ENCODE measurements around the gene DYRK1A. TPM values are rescaled to one million over a fixed set of nuclear protein-coding genes. Genes with fewer than 3 reads are reported as not detected.

DYRK1A gene
- total and polyA plus RNA-seq, 11 donors: 24.5 to 96.6 (median 69.0) TPM

GRCh38 chr21:37562920-37563640 lies 196.5 kb downstream of the DYRK1A start:
- Histone ChIP-seq H3K27ac (peak overlapping the region; percentile 81 to 97 (median 92)), H3K4me1 (peaks cover 0 to 31% (median 13%) of the 10 kb centered on the region in 12 donors), H3K36me3 (no peaks in the 10 kb centered on the region), H3K4me3 (peak overlapping the region; percentile 57 to 89 (median 74)), H3K27me3 (no peaks in the 10 kb centered on the region), H3K9me3 (no peaks in the 10 kb centered on the region)
- intact Hi-C loops (cut with DNase I): loop anchor here (2.0 to 10.0 kb wide), 11 partner anchors 48 to 358 kb away; partner anchors contain the start of genes DYRK1A (in 6 of the 10) and VPS26C (in 5 of the 10)
- ATAC-seq (peak in 3 of 4 donors; percentile 1 to 3 (median 3)), DNase-seq (peak in 2 of 5 donors; percentile 48 to 52)
- no peak for TF ChIP-seq CTCF (IDR thresholded peaks at IDR 0.05)
- TF ChIP-seq POLR2A (IDR thresholded peaks at IDR 0.05): no peak
- WGBS, 4 donors: 43 to 61% (median 49%) methylated on average over 12 to 22 of the region's 22 CpGs

- intact Hi-C loops (cut with DNase I): loop anchor here (1.0 to 10.0 kb wide), 12 partner anchors 49 to 359 kb away; partner anchors contain the start of genes DYRK1A (in 7 of the 10) and VPS26C (in 5 of the 10)
- DNase-seq: peak; percentile 94 to 97 (median 96)
- peaks cover 0 to 31% (median 13%) of the 10 kb centered on the region in 12 donors for H3K4me1 ChIP-seq
- no peaks in the 10 kb centered on the region for H3K27me3 ChIP-seq
- H3K4me3 ChIP-seq: peak overlapping the region; percentile 57 to 89 (median 74)
- WGBS, 4 donors: 0 to 1% (median 0%) methylated on average over 32 to 67 of the region's 67 CpGs
- peak; percentile 94 to 96 (median 95) for ATAC-seq
- TF ChIP-seq CTCF (IDR thresholded peaks at IDR 0.05) (peak in 11 of 12 donors; percentile 26 to 69 (median 42)), POLR2A (IDR thresholded peaks at IDR 0.05) (peak in 1 of 2 donors; percentile 85)
- no peaks in the 10 kb centered on the region for H3K36me3 ChIP-seq
- H3K9me3 ChIP-seq: no peaks in the 10 kb centered on the region
- peak overlapping the region; percentile 81 to 97 (median 92) for H3K27ac ChIP-seq
These were observed 197.2 kb downstream of the DYRK1A start for GRCh38 chr21:37563641-37564340.

GRCh38 chr21:37564341-37564923 lies 197.9 kb downstream of the DYRK1A start:
- no peaks in the 10 kb centered on the region for H3K27me3 ChIP-seq
- peak overlapping the region; percentile 81 to 97 (median 92) for H3K27ac ChIP-seq
- ATAC-seq (peak; percentile 72 to 87 (median 86)), DNase-seq (peak; percentile 73 to 95 (median 81))
- WGBS, 4 donors: 8 to 13% (median 10%) methylated on average over 12 to 14 of the region's 14 CpGs
- peak overlapping the region; percentile 57 to 89 (median 74) for H3K4me3 ChIP-seq
- peak in 1 of 12 donors; percentile 21 for TF ChIP-seq CTCF (IDR thresholded peaks at IDR 0.05)
- TF ChIP-seq POLR2A (IDR thresholded peaks at IDR 0.05): peak in 1 of 2 donors; percentile 57
- intact Hi-C loops (cut with DNase I): loop anchor here (1.0 to 10.0 kb wide), 11 partner anchors 50 to 360 kb away; partner anchors contain the start of genes DYRK1A (in 7 of the 10) and VPS26C (in 4 of the 10)
- H3K4me1 ChIP-seq: peaks cover 0 to 31% (median 13%) of the 10 kb centered on the region in 12 donors
- H3K36me3 ChIP-seq: no peaks in the 10 kb centered on the region
- no peaks in the 10 kb centered on the region for H3K9me3 ChIP-seq

Measured in heart left ventricle (tissue), 16 donors.